BE2C (cell line): Measurements from ENCODE around the gene FAAH.
A peak's percentile ranks its signal among the peaks of the same experiment; 100 is the strongest.

Experiments used
- DNase-seq: peaks from one replicate; pipeline ENCODE4 v3.0.0-alpha.2; 2020
- H3K27me3 ChIP-seq: fragments of 250-450 bp; sonication (Bioruptor Pico); 2 replicates; pipeline ENCODE4 v1.5.1; 2020; ENCODE audit warnings: mild to moderate bottlenecking
- H3K36me3 ChIP-seq: fragments of 250-450 bp; sonication (Bioruptor Pico); 2 replicates; pipeline ENCODE4 v1.5.1; 2020; ENCODE audit warnings: mild to moderate bottlenecking
- H3K4me1 ChIP-seq: fragments of 250-450 bp; sonication (Bioruptor Pico); 2 replicates; pipeline ENCODE4 v1.5.1; 2020
- H3K4me3 ChIP-seq: 2 replicates; pipeline ENCODE4 v1.5.1; 2011; ENCODE audit warnings: low read depth, low read length
- H3K9me3 ChIP-seq: fragments of 250-450 bp; sonication (Bioruptor Pico); 2 replicates; pipeline ENCODE4 v1.5.1; 2020
- CTCF ChIP-seq: IDR thresholded peaks from 2 replicates; pipeline ENCODE4 v1.5.1; 2012; ENCODE audit warnings: mild to moderate bottlenecking, low read depth, low read length

FAAH gene

GRCh38 chr1:46458846-46459245 is 64.7 kb downstream of the FAAH start:
- Histone ChIP-seq H3K4me1 (no peaks in the 10 kb centered on the region), H3K4me3 (no peak overlapping the region), H3K36me3 (no peaks in the 10 kb centered on the region), H3K27me3 (no peaks in the 10 kb centered on the region), H3K9me3 (no peaks in the 10 kb centered on the region)
- TF ChIP-seq CTCF, result no peak
- DNase-seq, result no peak

DNA sequence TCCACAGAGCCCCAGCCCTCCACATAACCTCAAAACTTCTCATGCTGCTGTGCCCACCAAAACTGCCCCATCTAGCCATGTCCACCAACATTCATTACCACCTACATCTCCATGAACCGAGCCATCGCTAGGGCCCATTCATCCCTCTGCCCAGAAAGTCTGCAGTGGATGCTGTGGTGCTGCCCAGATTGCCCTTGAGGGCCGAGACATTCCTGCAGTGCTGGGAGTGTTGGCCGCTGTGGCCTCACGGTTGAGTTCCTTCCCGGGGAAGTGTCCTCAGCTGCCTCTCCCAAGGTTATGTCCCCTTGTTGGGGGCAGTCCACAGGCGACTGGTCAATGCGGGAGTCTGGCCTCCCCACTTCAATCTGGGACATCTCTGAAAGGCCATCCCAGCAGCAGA is 65.2 kb downstream of the FAAH start:
- H3K27me3 ChIP-seq, result no peaks in the 10 kb centered on the region
- no peak for DNase-seq
- no peaks in the 10 kb centered on the region for H3K4me1 ChIP-seq
- no peak overlapping the region for H3K4me3 ChIP-seq
- no peaks in the 10 kb centered on the region for H3K36me3 ChIP-seq
- H3K9me3 ChIP-seq, result no peaks in the 10 kb centered on the region
- no peak for TF ChIP-seq CTCF

GRCh38 chr1:46461017-46461808 is 67.1 kb downstream of the FAAH start:
- no peak overlapping the region for H3K4me3 ChIP-seq
- TF ChIP-seq CTCF, result no peak
- no peaks in the 10 kb centered on the region for H3K4me1 ChIP-seq
- DNase-seq, result no peak
- no peaks in the 10 kb centered on the region for H3K9me3 ChIP-seq
- no peaks in the 10 kb centered on the region for H3K27me3 ChIP-seq
- no peaks in the 10 kb centered on the region for H3K36me3 ChIP-seq

GRCh38 chr1:46461809-46462448 is 67.8 kb downstream of the FAAH start:
- H3K27me3 ChIP-seq, result no peaks in the 10 kb centered on the region
- TF ChIP-seq CTCF, result no peak
- no peaks in the 10 kb centered on the region for H3K9me3 ChIP-seq
- no peak overlapping the region for H3K4me3 ChIP-seq
- DNase-seq, result peak; percentile 32
- no peaks in the 10 kb centered on the region for H3K4me1 ChIP-seq
- H3K36me3 ChIP-seq, result no peaks in the 10 kb centered on the region
